KOPT-K1 (cell line): ENCODE results near the gene GRM8.

Experiments
- H3K27ac ChIP-seq: fragments of 200-600 bp; sonication (generic); 2 replicates; pipeline ENCODE4 v1.5.1; 2016; ENCODE audit warnings: antibody characterized with exemption, mild to moderate bottlenecking, low read depth, low read length; ENCODE audit not compliant: poor library complexity, severe bottlenecking
- H3K36me3 ChIP-seq: fragments of 200-600 bp; sonication (generic); 2 replicates; pipeline ENCODE4 v1.5.1; 2017; ENCODE audit warnings: antibody characterized with exemption, mild to moderate bottlenecking, low read length, moderate library complexity; ENCODE audit not compliant: insufficient read depth
- H3K9me3 ChIP-seq: fragments of 200-600 bp; sonication (generic); 2 replicates; pipeline ENCODE4 v1.5.1; 2017; ENCODE audit warnings: antibody characterized with exemption, low read length, mild to moderate bottlenecking; ENCODE audit not compliant: insufficient read depth, poor library complexity, severe bottlenecking

The GRM8 gene

GRCh38 chr7:126667742-126668366, 584.9 kb downstream of the GRM8 start:
- H3K36me3 ChIP-seq: no peaks in the 10 kb centered on the region
- no peak overlapping the region for H3K27ac ChIP-seq
- no peaks in the 10 kb centered on the region for H3K9me3 ChIP-seq

- Histone ChIP-seq H3K27ac (no peak overlapping the region), H3K9me3 (no peaks in the 10 kb centered on the region), H3K36me3 (no peaks in the 10 kb centered on the region)
Observed at GRCh38 chr7:126662856-126663255, 589.9 kb downstream of the GRM8 start.

GRCh38 chr7:126659124-126659523, 593.6 kb downstream of the GRM8 start:
- Histone ChIP-seq H3K27ac (no peak overlapping the region), H3K36me3 (no peaks in the 10 kb centered on the region), H3K9me3 (no peaks in the 10 kb centered on the region)

- no peaks in the 10 kb centered on the region for H3K36me3 ChIP-seq
- H3K9me3 ChIP-seq: no peaks in the 10 kb centered on the region
- H3K27ac ChIP-seq: no peak overlapping the region
Observed at GRCh38 chr7:126658684-126659083, 594.1 kb downstream of the GRM8 start.

GRCh38 chr7:126657599-126658358, 595.0 kb downstream of the GRM8 start:
- H3K27ac ChIP-seq: no peak overlapping the region
- H3K9me3 ChIP-seq: no peaks in the 10 kb centered on the region
- no peaks in the 10 kb centered on the region for H3K36me3 ChIP-seq

GRCh38 chr7:126657137-126657536, 595.6 kb downstream of the GRM8 start:
- no peak overlapping the region for H3K27ac ChIP-seq
- no peaks in the 10 kb centered on the region for H3K36me3 ChIP-seq
- no peaks in the 10 kb centered on the region for H3K9me3 ChIP-seq

GRCh38 chr7:126656165-126656564, 596.6 kb downstream of the GRM8 start:
- H3K27ac ChIP-seq: no peak overlapping the region
- no peaks in the 10 kb centered on the region for H3K9me3 ChIP-seq

GRCh38 chr7:126637538-126637937, 615.2 kb downstream of the GRM8 start:
- H3K27ac ChIP-seq: no peak overlapping the region
- H3K36me3 ChIP-seq: no peaks in the 10 kb centered on the region
- H3K9me3 ChIP-seq: no peaks in the 10 kb centered on the region

More at GRCh38 chr7:126656165-126656564, 596.6 kb downstream of the GRM8 start:
- no peaks in the 10 kb centered on the region for H3K36me3 ChIP-seq

GRCh38 chr7:126635545-126635944, 617.2 kb downstream of the GRM8 start:
- H3K9me3 ChIP-seq: no peaks in the 10 kb centered on the region
- no peak overlapping the region for H3K27ac ChIP-seq

GRCh38 chr7:126608339-126608776, 644.4 kb downstream of the GRM8 start:
- no peak overlapping the region for H3K27ac ChIP-seq
- no peaks in the 10 kb centered on the region for H3K9me3 ChIP-seq
- H3K36me3 ChIP-seq: no peaks in the 10 kb centered on the region

More at GRCh38 chr7:126635545-126635944, 617.2 kb downstream of the GRM8 start:
- no peaks in the 10 kb centered on the region for H3K36me3 ChIP-seq

- Histone ChIP-seq H3K27ac (no peak overlapping the region), H3K9me3 (no peaks in the 10 kb centered on the region), H3K36me3 (no peaks in the 10 kb centered on the region)
Observed at GRCh38 chr7:126606331-126606730, 646.4 kb downstream of the GRM8 start.

- Histone ChIP-seq H3K9me3 (no peaks in the 10 kb centered on the region), H3K27ac (no peak overlapping the region), H3K36me3 (no peaks in the 10 kb centered on the region)
Observed at GRCh38 chr7:126605553-126605952, 647.2 kb downstream of the GRM8 start.

- Histone ChIP-seq H3K9me3 (no peaks in the 10 kb centered on the region), H3K36me3 (no peaks in the 10 kb centered on the region), H3K27ac (no peak overlapping the region)
Observed at GRCh38 chr7:126605056-126605455, 647.7 kb downstream of the GRM8 start.

GRCh38 chr7:126589068-126589684, 663.6 kb downstream of the GRM8 start:
- H3K9me3 ChIP-seq: no peaks in the 10 kb centered on the region
- H3K27ac ChIP-seq: no peak overlapping the region
- no peaks in the 10 kb centered on the region for H3K36me3 ChIP-seq

- no peaks in the 10 kb centered on the region for H3K36me3 ChIP-seq
- no peaks in the 10 kb centered on the region for H3K9me3 ChIP-seq
- no peak overlapping the region for H3K27ac ChIP-seq
Observed at GRCh38 chr7:126578338-126578737, 674.4 kb downstream of the GRM8 start.
